CD4-positive, alpha-beta T cell treated with Interferon alpha-2 for 1 hour (primary cell): Measurements from ENCODE around the gene LIN7B.

Experiments used
- DNase-seq, 2 donors: peaks; one replicate each; pipeline ENCODE4 v3.0.0-alpha.2; 2020 to 2022

Gene LIN7B, protein sequence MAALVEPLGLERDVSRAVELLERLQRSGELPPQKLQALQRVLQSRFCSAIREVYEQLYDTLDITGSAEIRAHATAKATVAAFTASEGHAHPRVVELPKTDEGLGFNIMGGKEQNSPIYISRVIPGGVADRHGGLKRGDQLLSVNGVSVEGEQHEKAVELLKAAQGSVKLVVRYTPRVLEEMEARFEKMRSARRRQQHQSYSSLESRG

DNA sequence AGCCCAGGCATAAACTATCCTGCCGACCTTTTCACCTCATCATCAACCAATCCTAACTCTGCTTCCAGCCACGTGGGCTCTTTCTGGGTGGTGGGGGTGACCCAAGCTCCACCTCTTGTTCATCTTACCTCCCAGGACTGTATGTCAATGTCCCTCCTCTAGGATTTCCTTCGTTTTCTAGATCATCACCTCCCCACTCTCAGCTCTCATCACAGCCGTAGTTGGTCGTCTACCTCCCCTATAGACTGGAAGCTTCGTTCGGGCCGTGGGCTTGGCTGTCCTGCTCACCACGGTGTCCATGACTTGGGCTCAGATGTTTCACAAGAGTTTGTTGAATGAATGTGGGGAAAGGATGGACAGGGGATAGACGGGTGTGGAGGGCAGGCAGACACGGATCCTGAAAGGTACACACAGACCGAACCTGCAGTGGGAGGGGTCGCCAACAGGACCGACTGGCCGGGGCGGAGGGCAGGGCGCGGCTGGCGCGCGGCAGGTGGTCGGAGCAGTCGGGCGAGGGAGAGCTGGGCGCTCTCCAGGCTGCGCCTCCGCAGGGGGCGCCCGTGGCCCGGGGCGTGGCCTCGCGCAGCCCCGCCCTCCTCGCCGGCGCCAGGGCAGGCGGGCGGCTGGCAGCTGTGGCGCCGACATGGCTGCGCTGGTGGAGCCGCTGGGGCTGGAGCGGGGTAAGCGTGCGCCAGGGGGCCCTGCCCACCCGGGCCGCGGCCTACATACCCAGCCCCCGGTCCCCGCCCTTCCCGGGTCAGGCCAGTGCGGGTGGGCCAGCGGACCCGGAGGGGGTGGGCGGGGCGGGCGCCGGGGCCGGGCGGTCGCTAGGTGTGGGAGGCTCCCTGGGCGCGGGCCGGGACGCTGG, at the start of gene LIN7B:
LIN7B (plus strand) TSS at position 609 of the 868 bp plus-strand sequence; CDS start at position 644, 35 bp downstream.
- DNase-seq: peak; percentile 73 to 85

DNA sequence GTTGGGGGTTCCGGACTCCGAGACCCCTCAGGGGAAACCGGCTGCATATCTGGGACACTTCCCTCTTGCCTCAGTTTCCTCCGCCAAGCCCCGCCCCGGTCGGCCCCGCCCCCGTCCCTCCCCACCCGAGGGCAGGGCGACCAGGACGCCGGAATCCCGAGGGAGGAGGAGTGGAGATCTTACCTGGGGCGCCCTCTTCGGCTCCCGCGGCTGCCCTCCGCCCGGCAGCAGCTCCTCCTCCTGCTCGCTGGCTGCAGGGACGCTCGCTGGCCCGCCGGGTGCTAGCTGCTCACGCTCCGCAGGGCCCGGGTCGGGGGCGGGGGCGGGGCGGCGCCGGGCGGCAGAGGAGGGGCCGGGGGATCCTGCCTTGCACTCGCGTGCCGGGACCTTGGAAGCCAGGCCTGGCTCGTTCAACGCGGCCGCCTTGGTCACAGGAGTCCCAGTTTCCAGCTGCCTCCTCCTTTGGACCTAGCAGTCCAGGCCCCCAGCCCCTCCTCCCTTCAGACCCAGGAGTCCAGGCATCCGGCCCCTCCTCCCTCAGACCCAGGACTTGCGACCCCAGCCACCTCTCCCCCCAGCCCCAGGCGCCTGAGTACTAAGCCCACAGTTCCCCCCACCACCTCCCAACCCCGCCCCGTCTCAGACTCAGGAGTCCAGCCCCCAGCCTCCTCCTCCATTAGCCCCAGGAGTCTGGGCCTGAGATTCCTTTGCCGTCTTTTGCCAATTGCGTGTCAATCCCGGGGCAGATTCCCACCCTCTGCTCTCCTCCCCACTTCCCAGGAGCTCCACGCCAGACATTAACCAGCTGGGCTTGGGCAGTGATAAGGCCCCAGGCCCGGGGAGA, 49.2 kb upstream of the LIN7B start, which contains the start of gene NTF4:
NTF4 (minus strand) TSS at position 51 of the 844 bp plus-strand sequence. CDS start 2,821 bp downstream, outside the sequence.
- no peak for DNase-seq

DNA sequence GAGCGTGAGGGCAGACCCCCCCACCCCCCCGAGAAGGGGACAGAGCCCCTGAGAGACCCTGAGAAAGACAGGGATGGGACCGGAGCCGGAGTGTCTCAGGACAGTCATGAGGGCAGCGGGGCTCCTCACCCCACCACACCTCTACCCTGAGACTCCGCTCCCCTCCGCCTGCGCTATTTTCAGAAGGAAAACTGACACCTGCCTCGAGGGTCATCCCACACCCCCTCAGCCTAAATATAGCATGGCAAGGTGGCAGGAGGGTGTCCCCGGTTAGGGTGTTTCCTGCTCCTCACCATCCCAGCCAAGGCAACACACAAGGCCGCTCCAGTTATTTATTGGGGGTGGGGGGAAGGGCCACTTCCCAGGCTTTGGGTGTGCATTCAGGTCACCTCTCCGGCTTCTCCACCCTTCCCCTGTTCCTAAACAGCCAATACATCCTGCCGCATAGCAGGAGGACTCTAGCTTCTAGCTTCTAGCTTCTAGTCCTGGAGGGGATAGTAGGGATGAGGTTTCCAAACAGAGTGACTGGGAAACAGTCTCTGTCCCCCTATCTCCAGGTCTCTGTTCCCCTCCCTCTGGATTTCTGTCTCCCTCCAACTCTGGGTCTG, 48.2 kb upstream of the LIN7B start:
- no peak for DNase-seq

DNA sequence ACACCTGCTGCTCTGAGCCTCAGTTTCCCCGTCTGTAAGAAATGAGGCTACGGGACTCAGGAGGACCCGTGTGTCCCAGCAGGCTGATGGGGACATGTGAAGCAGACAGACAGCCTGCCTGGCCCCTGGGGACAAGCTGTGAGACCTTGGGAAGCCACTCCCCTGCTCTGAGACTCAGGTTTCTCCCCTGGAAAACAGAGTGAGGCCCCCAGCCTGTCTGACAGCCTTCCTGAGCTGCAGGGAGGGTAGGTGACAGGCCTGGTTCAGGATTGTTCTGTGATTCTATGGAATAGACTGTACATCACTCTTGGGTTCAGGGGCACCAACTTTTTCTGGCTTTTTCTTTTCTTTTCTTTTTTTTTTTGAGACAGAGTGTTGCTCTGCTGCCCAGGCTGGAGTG, 46.6 kb upstream of the LIN7B start:
- no peak for DNase-seq

DNA sequence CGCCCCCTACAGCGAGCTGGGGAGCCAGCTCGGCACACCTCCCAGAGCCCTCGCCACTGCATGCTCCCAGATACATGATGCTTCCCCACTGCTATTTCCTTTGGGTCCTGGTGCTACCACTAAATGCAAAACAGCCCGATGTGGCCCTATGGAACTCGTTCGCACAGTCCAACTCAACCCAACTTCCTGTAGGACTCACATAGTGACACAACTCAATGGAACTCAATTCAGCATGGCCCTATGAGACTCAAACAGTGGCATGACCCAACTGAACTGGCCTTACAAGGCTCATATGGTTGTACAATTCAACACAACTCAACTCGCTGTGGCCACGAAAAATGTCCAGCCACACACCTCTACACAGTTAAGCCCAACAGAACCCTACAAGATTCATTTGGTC, 45.1 kb upstream of the LIN7B start:
- no peak for DNase-seq

DNA sequence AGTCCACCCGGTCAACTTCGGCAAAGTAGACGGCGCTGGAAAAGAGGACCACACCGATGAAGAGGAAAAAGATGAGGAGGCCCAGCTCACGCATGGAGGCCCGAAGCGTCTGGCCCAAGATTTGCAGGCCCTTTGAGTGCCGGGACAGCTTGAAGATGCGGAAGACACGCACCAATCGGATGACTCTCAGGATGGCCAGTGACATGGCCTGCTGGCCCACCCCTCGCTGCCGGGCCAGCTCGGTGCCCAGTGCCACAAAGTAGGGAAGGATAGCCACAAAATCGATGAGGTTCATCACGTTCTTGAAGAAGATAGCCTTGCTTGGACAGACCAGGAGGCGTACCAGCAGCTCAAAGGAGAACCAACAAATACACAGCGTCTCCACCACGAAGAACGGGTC, 43.8 kb upstream of the LIN7B start:
- DNase-seq: no peak

DNA sequence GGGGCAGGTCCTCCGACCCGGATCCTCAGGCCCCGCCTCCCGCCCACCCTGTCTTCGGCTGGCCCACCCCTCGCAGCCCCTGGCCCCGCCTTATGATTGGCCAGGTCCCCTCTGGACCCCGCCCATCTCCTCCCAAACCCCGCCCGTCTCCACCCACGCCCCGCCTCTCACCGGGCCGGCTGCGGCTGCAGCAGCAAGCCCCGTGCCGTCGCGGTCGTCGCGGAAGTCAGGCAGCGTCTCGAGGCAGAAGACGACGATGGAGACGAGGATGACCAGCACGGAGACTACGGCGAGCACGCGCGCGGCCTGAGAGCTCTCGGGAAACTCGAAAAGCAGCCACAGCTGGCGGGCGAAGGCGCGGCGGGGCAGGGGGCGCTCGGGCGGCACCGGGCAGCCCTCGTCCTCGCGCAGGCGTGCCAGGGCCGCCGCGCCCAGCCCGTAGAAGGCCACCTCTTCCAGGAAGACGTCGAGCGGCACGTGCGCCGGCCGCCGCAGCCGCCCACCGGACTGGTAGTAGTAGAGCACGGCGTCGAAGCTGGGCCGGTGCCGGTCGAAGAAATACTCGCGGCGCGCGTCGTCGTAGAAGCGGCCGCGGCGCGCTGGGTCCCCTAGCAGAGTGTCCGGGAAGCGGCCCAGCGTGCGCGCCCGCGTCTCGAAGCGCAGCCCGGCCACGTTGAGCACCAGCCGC, 42.2 kb upstream of the LIN7B start:
- peak in 1 of 2 donors; percentile 24 for DNase-seq

DNA sequence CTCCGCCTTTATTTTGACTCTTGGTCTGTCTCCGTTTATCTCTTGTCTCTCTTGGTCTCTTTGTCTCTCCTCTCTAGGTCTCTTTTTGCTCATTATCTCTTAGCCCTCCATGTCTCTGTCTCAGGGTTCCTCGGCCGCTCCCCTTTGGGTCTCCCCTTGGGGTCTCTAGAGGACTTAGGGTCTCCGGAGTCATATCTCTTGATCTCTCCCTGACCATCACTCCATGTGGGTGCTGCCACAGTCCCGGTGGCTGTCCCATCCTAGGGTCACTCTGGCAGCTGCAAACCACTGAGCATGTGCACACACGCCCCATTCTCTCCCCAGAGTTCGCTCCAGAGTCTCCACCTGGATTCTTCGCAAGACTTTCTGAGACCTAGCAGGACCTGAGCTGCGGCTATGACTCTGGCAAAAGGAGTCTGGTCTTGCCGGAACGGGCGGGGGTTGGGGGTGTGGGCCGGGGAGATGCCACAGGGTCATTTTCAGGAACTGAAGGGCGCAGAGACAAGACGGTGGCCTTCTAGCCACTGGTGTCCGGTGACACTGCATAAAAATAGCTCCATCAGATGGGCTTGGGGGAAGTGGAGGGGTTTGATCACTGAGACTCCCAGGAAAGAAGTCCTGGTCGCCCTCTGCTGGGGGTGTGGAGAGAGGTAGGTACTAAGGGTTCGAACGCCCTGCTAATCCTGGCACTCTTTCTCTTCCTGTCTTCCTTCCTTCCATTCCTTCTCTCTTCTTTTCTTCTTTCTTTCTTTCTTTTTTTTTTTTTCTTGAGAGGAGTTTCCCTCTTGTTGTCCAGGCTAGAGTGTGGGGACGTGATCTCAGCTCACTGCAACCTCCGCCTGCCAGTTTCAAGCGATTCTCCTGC, 40.4 kb upstream of the LIN7B start:
- no peak for DNase-seq

DNA sequence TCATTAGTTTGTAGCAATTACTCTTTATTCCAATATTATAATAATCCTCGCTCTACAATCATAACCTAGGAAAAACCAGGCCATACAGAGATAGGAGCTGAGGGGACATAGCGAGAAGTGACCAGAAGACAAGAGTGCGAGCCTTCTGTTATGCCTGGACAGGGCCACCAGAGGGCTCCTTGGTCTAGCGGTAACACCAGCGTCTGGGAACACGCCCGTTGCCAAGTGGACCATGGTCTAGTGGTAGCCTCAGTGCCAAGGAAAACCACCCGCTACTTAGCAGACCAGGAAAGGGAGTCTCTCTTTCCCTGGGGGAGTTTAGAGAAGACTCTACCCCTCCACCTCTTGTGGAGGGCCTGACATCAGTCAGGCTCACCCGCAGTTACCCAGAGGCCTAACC, 39.3 kb upstream of the LIN7B start:
- peak; percentile 32 to 35 for DNase-seq

DNA sequence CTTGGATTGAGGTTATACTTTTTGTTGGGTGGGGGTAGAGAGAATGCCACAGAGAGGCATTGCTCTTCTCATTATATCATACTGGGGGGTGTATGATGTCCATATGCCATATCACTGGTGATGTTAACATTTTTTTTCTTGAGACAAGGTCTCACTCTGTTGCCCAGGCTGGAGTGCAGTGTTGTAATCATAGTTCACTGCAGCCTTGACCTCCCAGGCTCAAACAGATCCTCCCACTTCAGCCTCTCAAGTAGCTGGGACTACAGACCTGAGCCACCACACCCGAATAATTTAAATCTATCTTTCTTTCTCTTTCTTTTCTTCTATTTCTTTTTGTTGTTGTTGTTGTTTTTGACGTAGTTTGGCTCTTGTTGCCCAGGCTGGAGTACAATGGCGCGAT, 33.8 kb upstream of the LIN7B start:
- no peak for DNase-seq

DNA sequence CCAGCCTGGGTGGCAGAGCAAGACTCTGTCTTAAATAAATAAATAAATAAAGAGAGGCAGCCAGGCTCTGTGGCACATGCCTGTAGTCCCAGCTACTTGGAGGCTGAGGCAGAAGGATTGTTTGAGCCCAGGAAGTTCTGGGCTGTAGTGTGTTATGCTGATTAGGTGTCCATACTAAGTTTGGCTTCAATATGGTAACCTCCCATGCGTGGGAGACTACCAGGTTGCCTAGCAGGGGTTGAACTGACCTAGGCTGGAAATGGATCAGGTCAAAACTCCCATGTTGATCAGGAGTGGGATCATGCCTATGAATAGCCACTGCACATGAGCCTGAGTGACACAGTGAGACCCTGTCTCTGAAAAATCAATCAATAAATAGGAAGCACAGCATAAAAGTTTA, 32.9 kb upstream of the LIN7B start:
- no peak for DNase-seq

DNA sequence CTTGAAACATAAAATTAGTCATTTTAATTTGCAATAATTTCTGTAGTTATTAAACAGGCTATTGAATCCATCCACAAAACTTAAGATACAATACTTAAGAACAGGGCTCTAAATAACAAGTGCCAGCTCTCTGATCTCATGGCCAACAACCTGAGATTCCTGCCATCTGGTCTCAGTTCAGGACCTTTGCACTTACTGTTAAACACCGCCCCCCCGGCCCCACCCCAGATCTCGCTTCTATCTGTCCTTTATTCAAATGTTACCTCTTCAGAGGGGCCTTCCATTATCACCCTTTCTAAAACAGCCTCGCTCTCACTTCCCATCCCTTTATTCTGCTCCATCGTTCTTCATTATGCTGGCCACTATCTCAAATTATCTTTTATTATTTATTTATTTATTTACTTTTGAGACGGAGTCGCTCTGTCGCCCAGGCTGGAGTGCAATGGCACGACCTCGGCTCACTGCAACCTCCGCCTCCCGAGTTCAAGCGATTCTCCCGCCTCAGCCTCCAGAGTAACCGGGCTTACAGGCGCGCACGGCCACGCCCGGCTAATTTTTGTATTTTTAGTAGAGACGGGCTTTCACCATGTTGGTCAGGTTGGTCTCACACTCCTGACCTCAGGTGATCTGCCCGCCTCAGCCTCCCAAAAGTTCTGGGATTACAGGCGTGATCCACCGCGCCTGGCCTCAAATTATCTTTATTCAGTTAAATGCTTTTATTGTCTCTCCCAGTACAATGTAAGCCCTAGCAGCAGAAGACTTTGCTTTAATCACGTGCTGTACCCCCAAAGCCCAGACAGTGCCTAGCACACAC, 29.8 kb upstream of the LIN7B start:
- DNase-seq: no peak

DNA sequence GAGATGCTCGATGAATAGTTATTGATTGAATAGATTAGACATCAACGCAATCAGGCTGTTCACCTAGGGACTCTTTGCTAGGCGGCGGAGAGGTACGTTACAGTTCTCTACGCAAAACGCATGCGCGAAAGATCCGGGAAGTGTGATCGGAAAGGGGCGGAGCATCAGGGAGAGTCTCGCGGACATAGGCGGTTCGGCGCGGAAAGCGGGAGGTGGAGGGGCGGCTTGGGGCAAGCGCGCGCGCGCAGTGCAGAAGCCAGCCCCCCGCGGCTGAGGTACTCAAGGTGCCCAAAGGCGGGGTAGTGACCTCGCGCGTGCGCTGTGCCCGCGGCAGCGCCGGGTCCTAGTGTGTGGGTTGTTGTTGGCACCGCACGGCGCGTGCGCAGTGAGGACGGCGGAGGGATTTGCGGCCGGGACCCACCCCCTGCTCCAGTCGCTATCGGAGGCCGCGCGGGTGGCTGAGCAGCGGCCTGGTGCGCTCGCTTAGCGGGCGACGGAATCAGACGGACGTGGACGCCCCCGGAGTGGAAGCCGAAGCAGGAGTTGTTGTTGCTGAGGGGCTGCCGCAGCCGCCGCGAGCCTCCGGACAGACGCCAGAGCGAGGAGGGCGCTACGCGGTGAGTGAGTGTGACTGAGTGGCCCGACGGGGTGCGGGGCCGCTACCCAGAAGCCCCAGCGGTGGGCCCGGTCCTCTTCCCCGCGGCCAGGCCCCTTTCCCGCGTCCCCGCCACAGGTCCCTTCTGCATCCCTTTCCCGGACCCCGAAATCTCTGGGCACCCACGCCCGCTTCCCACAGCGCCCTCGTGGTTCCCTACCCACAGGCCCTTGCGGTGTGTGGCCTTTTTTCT, 28.9 kb upstream of the LIN7B start, which contains the start of gene SNRNP70:
SNRNP70 (plus strand) TSS at position 432 of the 848 bp plus-strand sequence. CDS start 964 bp downstream, outside the sequence.
- peak; percentile 100 for DNase-seq

DNA sequence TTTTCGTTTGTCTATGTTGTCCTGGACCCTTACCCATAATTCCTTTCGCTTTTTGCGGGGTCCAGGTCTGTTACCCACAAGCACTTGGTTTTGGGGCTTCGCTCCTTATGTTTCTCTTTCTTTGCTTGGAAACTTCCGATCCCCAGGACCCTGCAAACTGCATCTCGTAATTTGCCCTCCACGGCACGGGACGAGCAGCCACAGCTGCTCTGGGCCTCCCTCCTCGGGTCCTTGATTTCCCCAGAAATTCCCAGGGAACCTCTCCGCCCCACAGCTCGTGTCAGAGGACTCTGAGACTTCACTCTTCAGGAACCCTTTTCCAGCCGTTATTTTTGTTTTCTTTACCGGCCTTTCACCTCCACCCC, 28.3 kb upstream of the LIN7B start:
- DNase-seq: no peak

DNA sequence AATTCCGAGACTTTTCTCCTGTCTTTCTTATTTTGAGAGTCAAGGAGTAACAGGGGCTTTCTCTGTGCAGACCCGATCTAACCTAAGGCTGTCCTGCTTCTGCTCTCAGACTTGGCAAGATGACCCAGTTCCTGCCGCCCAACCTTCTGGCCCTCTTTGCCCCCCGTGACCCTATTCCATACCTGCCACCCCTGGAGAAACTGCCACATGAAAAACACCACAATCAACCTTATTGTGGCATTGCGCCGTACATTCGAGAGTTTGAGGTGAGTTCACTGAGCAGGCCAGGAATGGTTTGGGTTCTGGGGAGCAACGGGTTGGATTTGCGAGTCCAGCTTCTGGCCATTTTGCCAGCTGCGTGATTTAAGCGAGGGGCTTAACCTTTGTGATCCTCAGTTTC, 27.9 kb upstream of the LIN7B start:
- no peak for DNase-seq

DNA sequence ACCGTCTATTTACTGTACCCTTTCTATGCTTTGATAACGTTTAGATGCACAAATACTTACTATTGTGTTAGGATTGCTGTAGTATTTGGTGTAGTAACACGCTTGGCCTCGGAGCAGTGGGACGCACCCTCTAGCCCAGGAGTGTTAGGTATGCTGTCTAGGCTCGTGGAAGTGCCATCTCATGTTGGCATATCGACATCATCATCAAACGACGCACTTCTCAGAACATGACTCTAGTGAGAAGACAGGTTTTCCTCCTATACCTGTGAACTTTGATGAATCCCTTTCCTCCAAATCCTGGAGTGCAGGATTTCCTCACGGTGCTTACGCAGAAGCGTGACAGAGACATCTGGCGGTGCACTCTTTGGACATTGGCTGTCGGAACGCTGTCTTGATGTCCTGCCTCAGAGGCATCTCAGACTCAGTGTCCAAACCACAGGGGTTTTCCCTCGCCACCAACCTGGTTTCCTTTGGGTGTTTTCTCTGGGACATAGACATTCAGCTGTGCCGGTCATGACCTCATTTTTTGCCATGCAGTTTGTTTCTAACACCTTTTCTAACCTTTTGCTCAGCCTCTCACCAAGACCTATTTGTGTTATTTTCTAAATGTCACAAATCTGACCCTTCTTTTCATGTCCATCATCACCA, 22.7 kb upstream of the LIN7B start:
- DNase-seq: no peak

DNA sequence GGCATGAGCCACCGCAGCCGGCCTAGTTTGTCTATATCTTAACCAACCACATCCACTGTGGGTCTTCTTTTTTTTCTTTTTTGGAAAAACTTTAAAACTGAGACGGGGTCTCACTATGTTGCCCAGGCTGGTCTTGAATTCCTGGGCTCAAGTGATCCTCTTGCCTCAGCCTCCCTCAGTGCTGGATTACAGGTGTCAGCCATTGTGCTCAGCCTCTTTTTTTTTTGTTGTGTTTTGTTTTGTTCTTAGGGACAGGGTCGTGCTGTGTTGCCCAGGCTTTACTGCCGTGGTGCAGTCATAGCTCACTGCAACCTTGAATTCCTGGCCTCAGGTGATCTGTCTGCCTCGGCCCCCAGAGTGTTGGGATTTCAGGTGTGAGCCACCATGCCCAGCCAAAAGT, 21.5 kb upstream of the LIN7B start:
- no peak for DNase-seq
